Parathyroid adenoma (tissue), 2 donors: Measurements from ENCODE around the gene ACIN1.

ENCODE experiments used
- H2AFZ ChIP-seq: fragments of 300-600 bp; sonication (generic); one replicate; pipeline ENCODE4 v1.7.0; 2017; ENCODE audit warnings: antibody characterized with exemption, mild to moderate bottlenecking
- H3K27ac ChIP-seq: fragments of 300-600 bp; sonication (generic); one replicate; pipeline ENCODE4 v1.7.0; 2017
- H3K27me3 ChIP-seq: fragments of 300-600 bp; sonication (generic); one replicate; pipeline ENCODE4 v1.7.0; 2017; ENCODE audit warnings: low read length; ENCODE audit not compliant: control insufficient read depth, insufficient read depth
- H3K36me3 ChIP-seq: fragments of 300-600 bp; sonication (generic); one replicate; pipeline ENCODE4 v1.7.0; 2017; ENCODE audit warnings: low read length; ENCODE audit not compliant: control insufficient read depth, insufficient read depth
- H3K4me1 ChIP-seq: fragments of 300-600 bp; sonication (generic); one replicate; pipeline ENCODE4 v1.7.0; 2017; ENCODE audit warnings: control low read depth
- H3K4me2 ChIP-seq: fragments of 300-600 bp; sonication (generic); one replicate; pipeline ENCODE4 v1.7.0; 2017; ENCODE audit warnings: low read length
- H3K4me3 ChIP-seq: fragments of 300-600 bp; sonication (generic); one replicate; pipeline ENCODE4 v1.7.0; 2017; ENCODE audit warnings: low read depth, low read length
- H3K79me2 ChIP-seq: fragments of 300-600 bp; sonication (generic); one replicate; pipeline ENCODE4 v1.7.0; 2017; ENCODE audit warnings: control low read depth
- H3K9ac ChIP-seq: fragments of 300-600 bp; sonication (generic); one replicate; pipeline ENCODE4 v1.7.0; 2017; ENCODE audit warnings: mild to moderate bottlenecking
- H3K9me3 ChIP-seq: fragments of 300-600 bp; sonication (generic); one replicate; pipeline ENCODE4 v1.7.0; 2017; ENCODE audit warnings: low read length; ENCODE audit not compliant: control insufficient read depth
- CTCF ChIP-seq: fragments of 300-600 bp; sonication (generic); IDR thresholded peaks from one replicate; pipeline ENCODE4 v1.7.0; 2017; ENCODE audit warnings: antibody characterized with exemption, mild to moderate bottlenecking
- donor health status: primary hyperparathyroidism.

ACIN1 gene

GRCh38 chr14:23077962-23078361 lies 17.0 kb downstream of the ACIN1 start:
- no peaks in the 10 kb centered on the region for H3K27me3 ChIP-seq
- peaks cover 2% of the 10 kb centered on the region for H3K4me1 ChIP-seq
- no peaks in the 10 kb centered on the region for H3K9me3 ChIP-seq
- no peak overlapping the region for H3K4me3 ChIP-seq
- peaks cover 6% of the 10 kb centered on the region for H3K79me2 ChIP-seq
- no peak overlapping the region for H3K4me2 ChIP-seq
- H3K27ac ChIP-seq: no peak overlapping the region
- no peak overlapping the region for H2AFZ ChIP-seq
- no peaks in the 10 kb centered on the region for H3K36me3 ChIP-seq
- H3K9ac ChIP-seq: no peak overlapping the region
- no peak for TF ChIP-seq CTCF

- H3K9me3 ChIP-seq: no peaks in the 10 kb centered on the region
- no peaks in the 10 kb centered on the region for H3K36me3 ChIP-seq
- no peak overlapping the region for H2AFZ ChIP-seq
- no peak overlapping the region for H3K27ac ChIP-seq
- no peak overlapping the region for H3K4me2 ChIP-seq
- H3K27me3 ChIP-seq: no peaks in the 10 kb centered on the region
- H3K9ac ChIP-seq: no peak overlapping the region
- TF ChIP-seq CTCF: peak; percentile 53
- peaks cover 6% of the 10 kb centered on the region for H3K79me2 ChIP-seq
- H3K4me1 ChIP-seq: peaks cover 13% of the 10 kb centered on the region
- H3K4me3 ChIP-seq: no peak overlapping the region
These were observed 18.0 kb downstream of the ACIN1 start for GRCh38 chr14:23076785-23077408.

GRCh38 chr14:23074906-23075305 lies 20.0 kb downstream of the ACIN1 start:
- H3K9ac ChIP-seq: no peak overlapping the region
- H3K27me3 ChIP-seq: no peaks in the 10 kb centered on the region
- H3K27ac ChIP-seq: no peak overlapping the region
- no peak overlapping the region for H2AFZ ChIP-seq
- H3K79me2 ChIP-seq: peaks cover 5% of the 10 kb centered on the region
- H3K4me2 ChIP-seq: no peak overlapping the region
- H3K4me1 ChIP-seq: peaks cover 20% of the 10 kb centered on the region
- H3K36me3 ChIP-seq: no peaks in the 10 kb centered on the region
- no peak overlapping the region for H3K4me3 ChIP-seq
- H3K9me3 ChIP-seq: no peaks in the 10 kb centered on the region
- TF ChIP-seq CTCF: no peak

- Histone ChIP-seq H3K4me1 (peaks cover 24% of the 10 kb centered on the region), H3K27me3 (no peaks in the 10 kb centered on the region), H3K4me2 (peak overlapping the region; percentile 85), H3K36me3 (no peaks in the 10 kb centered on the region), H3K27ac (peak overlapping the region; percentile 85), H3K9me3 (no peaks in the 10 kb centered on the region), H3K9ac (no peak overlapping the region), H3K79me2 (peaks cover 3% of the 10 kb centered on the region), H3K4me3 (peak overlapping the region; percentile 70), H2AFZ (no peak overlapping the region)
- TF ChIP-seq CTCF: no peak
These were observed 22.9 kb downstream of the ACIN1 start for GRCh38 chr14:23071921-23072539.
